Middle frontal gyrus (tissue), 1 donor: ENCODE measurements around the gene DIPK2B.

Experiments
- DNase-seq: peaks from one replicate; pipeline ENCODE4 v3.0.0-alpha.2; 2015; ENCODE audit warnings: low spot score; ENCODE audit errors: extremely low spot score

The DIPK2B gene

DNA sequence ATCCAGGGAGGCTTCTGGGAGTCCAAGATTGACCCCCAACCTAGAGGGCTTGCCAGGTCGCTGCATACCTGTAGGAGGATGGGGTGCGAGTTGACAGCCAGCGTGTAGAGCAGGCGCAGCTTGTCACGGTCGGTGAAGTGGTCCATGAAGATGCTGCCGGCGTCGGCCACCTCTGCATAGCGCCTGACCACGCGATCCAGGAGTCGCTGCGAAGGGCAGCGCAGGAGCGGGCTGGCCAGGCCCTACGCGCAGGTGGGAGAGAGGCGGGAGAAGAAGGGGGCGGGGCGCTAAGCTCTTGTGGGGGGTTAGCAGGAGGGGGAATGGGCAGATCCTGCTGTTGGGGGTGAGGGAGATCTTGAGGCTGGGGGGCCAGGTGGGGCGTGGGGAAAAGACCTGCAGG lies 43.0 kb downstream of the DIPK2B start:
- DNase-seq: no peak

DNA sequence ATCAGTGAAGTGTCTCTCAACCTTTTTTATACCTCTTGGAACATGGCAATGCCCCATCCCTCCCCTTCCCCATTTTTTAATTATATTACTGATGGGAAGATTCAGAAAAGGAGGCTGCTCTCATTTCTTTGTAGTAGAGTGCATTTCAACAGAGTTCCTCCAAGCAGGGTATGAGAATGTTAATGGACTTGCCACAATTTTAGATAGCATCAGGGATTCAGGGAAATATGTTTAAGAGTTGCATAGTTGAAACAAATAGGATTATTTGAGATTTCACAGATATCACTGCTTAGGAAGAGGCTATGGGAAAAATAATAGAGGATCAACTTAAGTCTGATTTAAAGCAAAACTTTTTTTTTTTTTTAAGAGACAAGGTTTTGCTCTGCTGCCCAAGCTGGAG lies 46.2 kb downstream of the DIPK2B start:
- no peak for DNase-seq

DNA sequence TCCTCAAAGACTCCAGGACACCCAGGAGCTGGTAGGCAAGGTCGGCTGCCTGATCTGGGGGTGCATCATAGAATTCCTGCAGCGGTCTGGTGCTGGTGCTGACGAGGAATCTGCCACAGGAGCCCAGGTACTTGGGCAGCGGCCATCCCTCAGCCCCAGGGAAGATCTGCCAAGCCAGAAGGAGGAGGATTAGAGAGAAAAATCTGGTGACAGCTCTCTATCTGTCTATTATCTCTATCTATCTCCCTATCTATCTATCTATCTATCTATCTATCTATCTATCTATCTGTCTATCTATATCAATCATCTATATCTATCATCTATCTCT lies 46.7 kb downstream of the DIPK2B start:
- DNase-seq: no peak
